ENCODE results near the gene HERC3.

Gene HERC3

GRCh38 chr4:88752076-88752463, 159.8 kb downstream of the HERC3 start:
- DNase-seq: no peak

GRCh38 chr4:88752754-88753153, 160.5 kb downstream of the HERC3 start:
- DNase-seq: no peak

- DNase-seq: no peak
Measured at GRCh38 chr4:88753658-88754571, 161.6 kb downstream of the HERC3 start.

GRCh38 chr4:88754796-88755195, 162.5 kb downstream of the HERC3 start:
- no peak for DNase-seq

DNA sequence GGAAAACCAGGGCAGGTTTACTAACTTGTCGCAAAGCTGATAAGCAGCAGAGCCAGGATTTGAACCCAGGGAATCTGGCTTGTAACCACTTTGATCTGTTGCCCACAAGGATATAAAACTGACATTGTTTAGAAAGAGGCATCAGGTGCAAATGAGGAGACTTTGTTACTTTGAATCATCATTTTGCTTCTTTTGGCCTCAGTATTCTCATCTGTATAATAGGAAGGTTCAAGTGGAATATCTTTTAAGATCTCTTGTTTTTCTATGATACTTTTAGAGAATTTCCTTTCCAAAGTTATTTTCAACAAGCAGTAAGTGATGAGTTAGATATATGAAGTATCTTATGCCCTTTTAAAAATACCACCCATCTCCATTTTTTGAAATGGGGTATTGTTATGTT, 163.2 kb downstream of the HERC3 start:
- DNase-seq: no peak

- DNase-seq: no peak
Measured at GRCh38 chr4:88756149-88756548, 163.9 kb downstream of the HERC3 start.

DNA sequence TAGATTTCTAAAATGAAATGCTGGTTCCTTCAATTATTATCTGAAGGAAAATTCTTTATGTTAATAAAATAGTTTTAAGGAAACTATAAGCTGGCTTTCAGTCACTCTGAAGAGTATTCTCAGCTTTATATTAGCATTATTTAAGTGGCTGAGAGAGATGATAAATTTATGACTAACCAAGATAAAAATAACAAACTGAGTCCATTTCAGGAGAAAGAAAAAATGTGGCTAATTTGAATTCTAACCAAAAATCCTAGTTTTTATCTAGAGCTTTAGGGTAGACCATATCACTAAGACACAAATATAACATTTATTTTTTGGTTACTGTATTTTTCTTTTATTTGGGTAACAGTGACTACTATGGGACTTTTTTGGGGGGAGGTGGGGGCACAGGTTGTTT, 164.8 kb downstream of the HERC3 start:
- no peak for DNase-seq

DNA sequence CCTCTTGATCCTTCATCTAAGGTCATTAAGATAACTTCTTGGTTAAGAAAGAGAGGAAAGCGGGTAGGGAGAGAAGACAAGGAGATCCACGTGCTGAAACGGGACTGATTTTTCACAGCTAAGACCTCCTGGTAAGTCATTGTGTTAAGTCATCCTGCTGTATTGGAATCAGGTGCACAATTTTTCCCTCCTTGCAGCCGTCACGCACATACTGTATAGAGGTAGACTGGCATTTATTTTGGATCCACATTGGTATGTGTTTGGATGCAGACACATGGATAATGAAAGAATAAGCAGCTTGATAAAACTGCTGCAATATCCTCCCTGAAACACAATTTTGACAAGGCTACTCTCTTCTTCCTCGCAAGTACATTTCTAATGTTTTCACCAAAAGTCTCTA, 165.5 kb downstream of the HERC3 start:
- DNase-seq: no peak

Measured in NCI-H748 treated with DMSO at 0.1 percent for 48 hours (cell line).